Colonic mucosa (tissue), 4 donors: ENCODE data around the gene SSTR3. TPM values are rescaled to one million over a fixed set of nuclear protein-coding genes. Genes with fewer than 3 reads are reported as not detected.

Experiments used
- DNase-seq: peaks from one replicate; pipeline ENCODE4 v3.0.0-alpha.2; 2020
- H3K27ac ChIP-seq: fragments of 200-600 bp; one replicate; pipeline ENCODE4 v1.8.0; 2021
- H3K27me3 ChIP-seq: fragments of 200-600 bp; one replicate; pipeline ENCODE4 v1.8.0; 2021
- H3K36me3 ChIP-seq: fragments of 200-600 bp; one replicate; pipeline ENCODE4 v1.8.0; 2021
- H3K4me1 ChIP-seq: fragments of 200-600 bp; one replicate; pipeline ENCODE4 v1.8.0; 2021; ENCODE audit warnings: mild to moderate bottlenecking
- H3K4me3 ChIP-seq: fragments of 200-600 bp; one replicate; pipeline ENCODE4 v1.8.0; 2021
- H3K9ac ChIP-seq, 2 donors: one replicate each; pipeline ENCODE4 v1.7.0; 2013; ENCODE audit warnings: control low read depth in 2 of 2, low read depth in 2 of 2, low read length in 2 of 2
- H3K9me3 ChIP-seq: fragments of 200-600 bp; one replicate; pipeline ENCODE4 v1.8.0; 2021
- CTCF ChIP-seq: fragments of 200-600 bp; IDR thresholded peaks from one replicate; pipeline ENCODE4 v1.8.0; 2022; ENCODE audit warnings: antibody characterized with exemption, mild to moderate bottlenecking
- intact Hi-C: fragments of 100-400 bp; cut with DNase I; formaldehyde crosslinking; loops from one replicate; pipeline ENCODE4 v1.14.1; 2022
- total RNA-seq, 2 donors: library from RNA; stranded (reverse); fragmentation: NEBNext Ultra II Directional in 1 of 2; extraction: Animal tissue kit (Norgen Biotek cat#: 25700) in 1 of 2; gene quantifications; one replicate each; pipeline ENCODE4 v1.2.1, GENCODE V29; 2021
- donor health status: healthy.
- donor health status: DM: no; HTN: no; CAD: no.
- donor health status: DM: no; HTN: no; CAD: no.

SSTR3 gene
- total RNA-seq, 2 donors from 2014 or later: 0.12 TPM; not detected in 1

- no peaks in the 10 kb centered on the region for H3K9me3 ChIP-seq
- intact Hi-C loops: no loop called here
- TF ChIP-seq CTCF: no peak
- no peak overlapping the region for H3K27ac ChIP-seq
- no peaks in the 10 kb centered on the region for H3K36me3 ChIP-seq
- no peak for DNase-seq
- H3K4me3 ChIP-seq: no peak overlapping the region
- no peaks in the 10 kb centered on the region for H3K27me3 ChIP-seq
- peak overlapping the region in 1 of 2 donors; percentile 18 for H3K9ac ChIP-seq
- H3K4me1 ChIP-seq: no peaks in the 10 kb centered on the region
Measured at GRCh38 chr22:37226514-37226913, 14.2 kb upstream of the SSTR3 start.

- Histone ChIP-seq H3K27ac (no peak overlapping the region), H3K9me3 (no peaks in the 10 kb centered on the region), H3K9ac (peak overlapping the region in 1 of 2 donors; percentile 18), H3K36me3 (no peaks in the 10 kb centered on the region), H3K27me3 (no peaks in the 10 kb centered on the region), H3K4me3 (no peak overlapping the region), H3K4me1 (no peaks in the 10 kb centered on the region)
- no peak for DNase-seq
- intact Hi-C loops: no loop called here
- no peak for TF ChIP-seq CTCF
Measured at GRCh38 chr22:37226087-37226486, 13.8 kb upstream of the SSTR3 start.

- Histone ChIP-seq H3K9ac (no peak overlapping the region), H3K27me3 (no peaks in the 10 kb centered on the region), H3K9me3 (no peaks in the 10 kb centered on the region), H3K36me3 (no peaks in the 10 kb centered on the region), H3K4me1 (no peaks in the 10 kb centered on the region), H3K4me3 (no peak overlapping the region), H3K27ac (no peak overlapping the region)
- DNase-seq: no peak
- TF ChIP-seq CTCF: no peak
- intact Hi-C loops: no loop called here
Measured at GRCh38 chr22:37225481-37225880, 13.2 kb upstream of the SSTR3 start.

- Histone ChIP-seq H3K27ac (no peak overlapping the region), H3K4me3 (no peak overlapping the region), H3K36me3 (no peaks in the 10 kb centered on the region), H3K27me3 (no peaks in the 10 kb centered on the region), H3K4me1 (no peaks in the 10 kb centered on the region), H3K9ac (no peak overlapping the region), H3K9me3 (no peaks in the 10 kb centered on the region)
- intact Hi-C loops: no loop called here
- no peak for TF ChIP-seq CTCF
- DNase-seq: no peak
Measured at GRCh38 chr22:37224757-37225420, 12.6 kb upstream of the SSTR3 start.

GRCh38 chr22:37223965-37224551 lies 11.8 kb upstream of the SSTR3 start:
- peak overlapping the region; percentile 17 for H3K27ac ChIP-seq
- no peaks in the 10 kb centered on the region for H3K9me3 ChIP-seq

More at GRCh38 chr22:37223965-37224551, 11.8 kb upstream of the SSTR3 start:
- no peak for DNase-seq
- Histone ChIP-seq H3K27me3 (no peaks in the 10 kb centered on the region), H3K4me1 (no peaks in the 10 kb centered on the region), H3K36me3 (no peaks in the 10 kb centered on the region), H3K4me3 (no peak overlapping the region), H3K9ac (no peak overlapping the region)
- intact Hi-C loops: no loop called here
- TF ChIP-seq CTCF: no peak
